ENCODE measurements around the gene CEACAM3.
"Not testable (repeated sequence)": the region's sequence is repeated elsewhere in the genome, so short reads cannot be mapped to it uniquely, and the experiment has no call there.

CEACAM3 gene

GRCh38 chr19:41796362-41796761, at the start of gene CEACAM3:
Gene CEACAM3, plus strand, starts transcription at chr19:41796587. Its CDS starts 91 bp downstream, at chr19:41796678.
- DNase-seq, result no peak

- DNase-seq, result peak; percentile 77
Observed at GRCh38 chr19:41746593-41747227, 49.7 kb upstream of the CEACAM3 start.

DNA sequence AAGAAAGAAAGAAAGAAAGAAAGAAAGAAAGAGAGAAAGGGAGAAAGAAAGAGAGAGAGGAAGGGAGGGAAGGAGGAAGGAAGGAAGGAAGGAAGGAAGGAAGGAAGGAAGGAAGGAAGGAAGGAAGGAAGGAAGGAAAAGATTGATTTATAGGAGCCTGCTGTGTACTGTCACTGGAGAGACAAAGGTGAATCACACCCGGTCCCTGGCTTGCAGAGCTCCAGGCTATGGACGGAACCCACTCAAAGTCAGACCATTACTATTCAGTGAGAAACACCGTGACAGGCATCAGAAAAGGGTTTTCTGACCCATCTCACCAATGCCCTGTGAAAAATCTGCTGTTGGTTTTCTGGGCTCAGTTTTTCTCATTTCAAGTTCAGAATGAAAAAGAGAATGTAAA, 48.4 kb upstream of the CEACAM3 start:
- no peak for DNase-seq

DNA sequence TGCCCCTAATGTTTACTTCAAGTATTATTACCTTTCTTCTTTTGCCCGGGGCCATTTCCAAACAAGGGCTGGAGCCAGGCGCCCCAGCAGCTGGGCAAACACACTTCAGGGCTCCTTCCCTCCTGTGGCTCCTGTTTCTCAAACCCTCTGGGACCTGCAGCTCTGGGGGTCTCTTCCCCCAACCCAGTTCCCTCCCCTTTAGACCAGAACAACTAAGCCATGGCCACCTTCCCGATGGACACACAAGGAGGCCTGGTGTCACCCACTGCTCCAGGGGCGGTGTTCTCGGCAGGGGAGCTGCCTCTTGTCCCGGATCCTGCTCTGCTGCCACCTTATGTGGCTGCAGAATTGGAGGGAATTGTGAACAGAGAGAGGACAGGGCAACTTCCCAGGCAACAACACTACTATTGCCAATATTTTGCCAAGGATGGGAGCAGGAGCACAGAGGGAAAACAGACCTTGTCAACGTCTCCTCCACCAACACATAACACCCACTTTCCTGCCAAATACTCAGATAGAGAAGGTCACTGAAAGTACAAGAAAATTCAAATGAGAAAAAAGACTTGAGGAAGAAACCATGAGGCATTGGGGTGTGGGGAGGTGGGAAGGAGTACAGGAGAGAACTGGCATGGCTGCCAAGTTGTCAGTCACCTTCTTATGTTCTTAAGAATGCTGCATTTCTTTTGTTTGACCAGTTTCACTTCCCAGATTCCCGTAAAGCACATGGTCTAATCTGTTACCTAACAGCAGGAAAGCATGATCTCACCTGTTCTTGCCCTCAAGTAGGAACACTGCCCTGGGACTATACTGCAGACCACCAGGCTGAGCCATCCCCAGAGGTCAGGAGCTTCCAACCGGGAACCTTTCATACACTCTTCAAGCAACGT, 45.9 kb upstream of the CEACAM3 start:
- not testable (repeated sequence) for DNase-seq

GRCh38 chr19:41753159-41753558, 43.2 kb upstream of the CEACAM3 start:
- DNase-seq, result peak; percentile 64

GRCh38 chr19:41753936-41754529, 42.4 kb upstream of the CEACAM3 start:
- peak; percentile 59 for DNase-seq

DNA sequence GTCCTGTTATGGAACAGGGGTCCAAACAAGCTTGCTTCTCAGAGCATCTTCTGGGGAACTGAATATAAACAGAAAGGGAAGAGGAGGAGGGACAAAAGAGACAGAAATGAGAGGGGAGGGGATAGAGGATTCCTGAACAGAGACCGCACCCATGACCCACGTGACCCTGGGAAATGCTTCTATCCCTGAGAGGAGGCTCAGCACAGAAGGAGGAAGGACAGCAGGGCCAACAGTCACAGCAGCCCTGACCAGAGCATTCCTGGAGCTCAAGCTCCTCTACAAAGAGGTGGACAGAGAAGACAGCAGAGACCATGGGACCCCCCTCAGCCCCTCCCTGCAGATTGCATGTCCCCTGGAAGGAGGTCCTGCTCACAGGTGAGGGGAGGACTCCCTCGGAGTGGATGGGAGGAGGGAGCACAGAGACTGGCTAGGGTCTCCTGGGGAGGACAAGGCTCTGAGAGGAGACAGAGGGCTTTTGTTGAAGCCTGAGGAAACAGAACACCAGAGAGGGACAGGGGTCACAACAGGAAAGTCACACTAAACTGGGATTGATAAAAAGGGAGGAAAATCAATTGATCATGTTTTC, 41.0 kb upstream of the CEACAM3 start, which contains the start of gene CEACAM6:
TSS of gene CEACAM6 (plus strand) at position 203 of the 586 bp plus-strand sequence. CDS start at position 312, 109 bp downstream.
- no peak for DNase-seq

GRCh38 chr19:41758846-41759245, 37.5 kb upstream of the CEACAM3 start:
- DNase-seq, result no peak

- DNase-seq, result no peak
Observed at GRCh38 chr19:41767115-41767514, 29.3 kb upstream of the CEACAM3 start.

- DNase-seq, result not testable (repeated sequence)
Observed at GRCh38 chr19:41768105-41768504, 28.3 kb upstream of the CEACAM3 start.

DNA sequence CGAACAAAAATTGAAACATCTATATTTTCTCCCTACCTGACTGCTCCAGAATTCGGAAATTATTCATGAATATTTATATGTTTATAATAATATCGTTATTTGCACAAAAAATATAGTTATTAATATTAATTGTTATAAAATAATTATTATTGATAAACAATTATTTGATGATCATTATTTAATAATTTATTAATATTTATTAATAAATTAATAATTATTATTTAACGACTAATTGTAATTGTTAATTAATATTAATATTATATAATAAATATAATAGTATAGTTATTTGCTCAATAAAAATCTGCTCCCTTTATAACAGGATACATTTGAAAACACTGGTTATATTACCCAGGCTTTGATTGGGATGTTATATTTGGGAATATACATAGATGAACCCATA, 26.8 kb upstream of the CEACAM3 start:
- DNase-seq, result no peak

DNA sequence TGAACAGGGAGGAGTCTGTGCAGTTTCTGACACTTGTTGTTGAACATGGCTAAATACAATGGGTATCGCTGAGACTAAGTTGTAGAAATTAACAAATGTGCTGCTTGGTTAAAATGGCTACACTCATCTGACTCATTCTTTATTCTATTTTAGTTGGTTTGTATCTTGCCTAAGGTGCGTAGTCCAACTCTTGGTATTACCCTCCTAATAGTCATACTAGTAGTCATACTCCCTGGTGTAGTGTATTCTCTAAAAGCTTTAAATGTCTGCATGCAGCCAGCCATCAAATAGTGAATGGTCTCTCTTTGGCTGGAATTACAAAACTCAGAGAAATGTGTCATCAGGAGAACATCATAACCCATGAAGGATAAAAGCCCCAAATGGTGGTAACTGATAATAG, 25.0 kb upstream of the CEACAM3 start:
- no peak for DNase-seq

- peak; percentile 55 for DNase-seq
Observed at GRCh38 chr19:41774515-41774980, 21.8 kb upstream of the CEACAM3 start.

GRCh38 chr19:41776700-41777099, 19.7 kb upstream of the CEACAM3 start:
- DNase-seq, result no peak

DNA sequence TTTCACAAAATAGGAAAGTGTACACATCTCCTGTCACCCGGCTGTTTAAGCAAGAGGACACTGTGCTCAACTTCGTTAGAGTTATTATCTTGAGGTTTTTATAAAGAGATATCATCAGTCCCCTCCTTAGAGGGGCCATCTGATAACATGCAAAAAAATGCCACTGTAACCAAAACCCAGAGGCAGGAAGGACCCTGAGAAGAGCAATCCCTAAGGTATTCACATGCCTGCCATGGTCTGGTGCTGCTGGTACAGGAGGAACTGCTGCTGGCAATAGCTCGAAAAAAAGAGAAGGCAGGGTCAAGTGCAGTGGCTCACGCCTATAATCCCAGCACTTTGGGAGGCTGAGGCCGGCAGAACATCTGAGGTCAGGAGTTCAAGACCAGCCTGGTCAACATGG, 12.8 kb upstream of the CEACAM3 start:
- DNase-seq, result no peak

DNA sequence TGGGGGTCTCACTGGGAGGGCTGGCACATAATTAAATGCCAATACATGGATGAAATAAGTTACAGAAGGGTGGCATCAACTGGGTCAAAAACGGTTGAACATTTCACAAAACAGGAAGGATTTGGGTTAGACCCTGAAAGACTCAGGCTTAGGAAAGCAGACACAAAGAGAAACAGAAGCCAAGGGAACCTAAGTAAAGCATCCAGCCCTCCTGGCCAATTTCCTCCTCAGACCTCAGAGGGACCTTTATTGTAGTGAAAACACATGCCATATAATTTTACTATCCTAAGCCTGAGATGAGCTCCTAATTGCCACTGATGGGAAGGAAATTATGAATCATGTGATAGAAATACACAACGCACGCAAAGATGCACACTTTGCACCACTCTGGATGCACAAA, 12.1 kb upstream of the CEACAM3 start:
- no peak for DNase-seq

- DNase-seq, result no peak
Observed at GRCh38 chr19:41784743-41785142, 11.6 kb upstream of the CEACAM3 start.

- DNase-seq, result peak; percentile 78
Observed at GRCh38 chr19:41785653-41786052, 10.7 kb upstream of the CEACAM3 start.

GRCh38 chr19:41787055-41787454, 9.3 kb upstream of the CEACAM3 start:
- no peak for DNase-seq

GRCh38 chr19:41788518-41788917, 7.9 kb upstream of the CEACAM3 start:
- not testable (repeated sequence) for DNase-seq

DNA sequence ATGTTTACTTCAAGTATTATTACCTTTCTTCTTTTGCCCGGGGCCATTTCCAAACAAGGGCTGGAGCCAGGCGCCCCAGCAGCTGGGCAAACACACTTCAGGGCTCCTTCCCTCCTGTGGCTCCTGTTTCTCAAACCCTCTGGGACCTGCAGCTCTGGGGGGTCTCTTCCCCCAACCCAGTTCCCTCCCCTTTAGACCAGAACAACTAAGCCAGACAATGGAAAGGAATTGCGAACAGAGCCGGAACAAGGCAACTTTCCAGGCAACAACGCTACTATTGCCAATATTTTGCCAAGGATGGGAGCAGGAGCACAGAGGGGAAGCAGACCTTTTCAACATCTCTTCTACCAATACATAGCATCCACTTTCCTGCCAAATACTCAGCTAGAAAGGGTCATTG, 7.3 kb upstream of the CEACAM3 start:
- peak; percentile 78 for DNase-seq

DNA sequence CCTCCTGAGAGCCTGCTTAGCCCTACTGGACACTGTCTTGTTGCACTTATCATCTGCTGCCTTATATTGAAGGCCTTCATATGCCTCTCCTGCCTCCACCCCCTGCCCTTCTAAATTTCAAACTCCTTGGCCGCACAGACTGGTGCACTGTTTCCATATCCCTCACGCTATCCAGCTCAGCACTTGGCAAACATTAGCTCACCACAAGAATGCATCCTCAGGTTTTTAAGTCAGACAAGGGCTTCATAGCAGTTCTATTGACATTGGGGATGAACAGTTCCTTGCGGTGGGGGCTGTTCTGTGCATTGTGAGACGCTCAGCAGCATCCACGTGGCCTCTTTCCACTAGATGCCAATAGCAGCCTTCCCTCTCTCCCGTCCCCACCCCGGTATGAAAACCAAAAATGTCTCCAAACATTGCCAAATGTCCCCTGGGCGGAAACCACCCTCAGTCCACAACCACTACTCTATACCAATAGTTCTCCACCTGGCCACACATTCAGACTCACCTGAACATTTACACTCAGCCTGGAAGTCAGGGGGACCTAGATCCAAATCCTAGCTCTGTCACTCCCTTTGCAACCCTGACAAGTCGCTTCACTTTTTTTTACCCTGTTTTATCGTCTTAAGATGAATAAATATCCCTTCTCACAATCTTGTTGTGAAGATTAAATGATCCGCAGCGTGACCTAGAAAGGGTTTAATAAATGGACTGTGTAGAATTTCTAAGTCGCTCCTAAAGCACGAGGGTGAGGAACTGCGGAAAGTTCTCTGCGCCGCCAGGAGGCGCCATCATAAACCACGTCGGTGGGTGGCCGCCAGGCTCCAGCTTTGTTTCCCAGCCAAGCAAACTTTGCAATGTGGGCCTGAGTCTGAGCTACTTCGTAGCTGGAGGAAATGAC, 3.6 kb upstream of the CEACAM3 start:
- DNase-seq, result peak; percentile 7

Data from NCI-H1105 treated with DMSO at 0.1 percent for 48 hours (cell line).